Sigmoid colon (tissue), 4 donors: ENCODE data around the gene CBL.
A peak's percentile ranks its signal among the peaks of the same experiment; 100 is the strongest.

Experiments used
- EP300 ChIP-seq, 4 donors: sonication (generic); formaldehyde crosslinking; IDR thresholded peaks; one replicate each; pipeline ENCODE4 v1.6.1; 2017; ENCODE audit warnings: antibody characterized with exemption in 4 of 4
- POLR2A ChIP-seq, 2 donors: fragments of 450-650 bp; IDR thresholded peaks; one replicate each; pipeline ENCODE4 v1.6.1; 2016; ENCODE audit warnings: antibody characterized with exemption in 2 of 2, mild to moderate bottlenecking in 2 of 2, moderate library complexity in 2 of 2
- POLR2AphosphoS5 ChIP-seq, 4 donors: sonication (generic); formaldehyde crosslinking; IDR thresholded peaks; one replicate each; pipeline ENCODE4 v1.6.1; 2017; ENCODE audit warnings: antibody characterized with exemption in 4 of 4
- TF ChIP-seq, protein P1 (sequence below), 4 experiments: fragments of 450-650 bp in 3 of 4; fragments of 200-600 bp in 1 of 4; IDR thresholded peaks; one replicate each; pipeline ENCODE4 v1.5.1; 2016 to 2019; ENCODE audit warnings: antibody characterized with exemption in 4 of 4, mild to moderate bottlenecking in 3 of 4, moderate library complexity in 2 of 4

- TF ChIP-seq, protein P1, sequence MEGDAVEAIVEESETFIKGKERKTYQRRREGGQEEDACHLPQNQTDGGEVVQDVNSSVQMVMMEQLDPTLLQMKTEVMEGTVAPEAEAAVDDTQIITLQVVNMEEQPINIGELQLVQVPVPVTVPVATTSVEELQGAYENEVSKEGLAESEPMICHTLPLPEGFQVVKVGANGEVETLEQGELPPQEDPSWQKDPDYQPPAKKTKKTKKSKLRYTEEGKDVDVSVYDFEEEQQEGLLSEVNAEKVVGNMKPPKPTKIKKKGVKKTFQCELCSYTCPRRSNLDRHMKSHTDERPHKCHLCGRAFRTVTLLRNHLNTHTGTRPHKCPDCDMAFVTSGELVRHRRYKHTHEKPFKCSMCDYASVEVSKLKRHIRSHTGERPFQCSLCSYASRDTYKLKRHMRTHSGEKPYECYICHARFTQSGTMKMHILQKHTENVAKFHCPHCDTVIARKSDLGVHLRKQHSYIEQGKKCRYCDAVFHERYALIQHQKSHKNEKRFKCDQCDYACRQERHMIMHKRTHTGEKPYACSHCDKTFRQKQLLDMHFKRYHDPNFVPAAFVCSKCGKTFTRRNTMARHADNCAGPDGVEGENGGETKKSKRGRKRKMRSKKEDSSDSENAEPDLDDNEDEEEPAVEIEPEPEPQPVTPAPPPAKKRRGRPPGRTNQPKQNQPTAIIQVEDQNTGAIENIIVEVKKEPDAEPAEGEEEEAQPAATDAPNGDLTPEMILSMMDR (IDR thresholded peaks at IDR 0.05): no peak
- no peak for TF ChIP-seq POLR2A (IDR thresholded peaks at IDR 0.05)
- TF ChIP-seq POLR2AphosphoS5 (IDR thresholded peaks at IDR 0.05): peak in 3 of 4 donors; percentile 55 to 64 (median 58)
- TF ChIP-seq EP300 (IDR thresholded peaks at IDR 0.05): no peak
Measured at GRCh38 chr11:119298726-119299125, 92.6 kb downstream of the CBL start.
